ENCODE results near the gene TSPOAP1. TPM values are rescaled to one million over a fixed set of nuclear protein-coding genes. Genes with fewer than 3 reads are reported as not detected.

TSPOAP1 gene
- total RNA-seq, 1 donor from 2014 or later: 3.5 TPM

- H3K4me3 ChIP-seq (ENCODE audit: low read depth, low read length): no peak overlapping the region
- no peak for TF ChIP-seq CTCF (conservative IDR thresholded peaks at IDR 0.05; ENCODE audit: low read depth, low read length)
- no peak for DNase-seq (ENCODE audit: low read depth)
Observed at GRCh38 chr17:58301504-58302150, 27.0 kb downstream of the TSPOAP1 start.

- no peak overlapping the region for H3K4me3 ChIP-seq (ENCODE audit: low read depth, low read length)
Observed at GRCh38 chr17:58300336-58300735, 28.3 kb downstream of the TSPOAP1 start.

DNA sequence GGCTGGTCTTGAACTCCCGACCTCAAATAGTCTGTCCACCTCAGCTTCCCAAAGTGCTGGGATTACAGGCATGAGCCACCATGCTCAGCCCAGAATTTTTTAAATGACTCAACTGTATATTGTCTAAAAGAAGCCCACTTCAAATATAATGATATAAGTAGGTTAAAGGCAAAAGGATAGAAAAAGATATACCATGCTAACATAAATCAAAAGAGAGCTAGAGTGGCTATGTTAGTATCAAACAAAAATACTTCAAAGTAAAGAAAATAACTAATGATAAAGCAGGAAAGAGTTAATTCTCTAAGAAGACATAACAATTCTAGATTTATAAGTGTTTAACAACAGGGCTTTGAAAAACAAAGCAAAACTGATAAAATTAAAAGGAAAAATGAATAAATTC is 34.6 kb downstream of the TSPOAP1 start:
- no peak for DNase-seq (ENCODE audit: low read depth)
- no peak for TF ChIP-seq CTCF (conservative IDR thresholded peaks at IDR 0.05; ENCODE audit: low read depth, low read length)
- no peak overlapping the region for H3K4me3 ChIP-seq (ENCODE audit: low read depth, low read length)

More at GRCh38 chr17:58300336-58300735, 28.3 kb downstream of the TSPOAP1 start:
- no peak for DNase-seq (ENCODE audit: low read depth)
- TF ChIP-seq CTCF (conservative IDR thresholded peaks at IDR 0.05; ENCODE audit: low read depth, low read length): no peak

- H3K4me3 ChIP-seq (ENCODE audit: low read depth, low read length): no peak overlapping the region
- no peak for DNase-seq (ENCODE audit: low read depth)
- TF ChIP-seq CTCF (conservative IDR thresholded peaks at IDR 0.05; ENCODE audit: low read depth, low read length): no peak
Observed at GRCh38 chr17:58291246-58291645, 37.3 kb downstream of the TSPOAP1 start.

DNA sequence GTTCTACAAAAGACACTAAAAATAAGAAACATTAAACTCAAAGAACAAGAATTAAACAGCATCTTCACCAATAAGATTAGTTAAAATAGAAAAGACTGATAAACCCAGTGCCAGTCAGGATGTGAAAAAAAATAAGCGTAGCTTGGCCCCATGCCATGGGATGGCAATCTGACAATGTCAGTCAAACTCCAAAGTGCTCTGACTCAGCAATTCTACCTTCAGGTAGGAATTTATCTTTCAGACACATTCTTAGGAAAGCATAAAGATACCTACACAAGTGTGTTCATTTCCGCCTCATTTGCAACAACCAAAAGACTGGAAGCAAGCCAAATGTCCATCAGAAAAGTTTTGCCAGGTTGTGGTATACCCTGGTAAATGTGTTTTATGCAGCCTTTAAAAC is 38.7 kb downstream of the TSPOAP1 start:
- DNase-seq (ENCODE audit: low read depth): no peak
- TF ChIP-seq CTCF (conservative IDR thresholded peaks at IDR 0.05; ENCODE audit: low read depth, low read length): no peak
- no peak overlapping the region for H3K4me3 ChIP-seq (ENCODE audit: low read depth, low read length)

DNA sequence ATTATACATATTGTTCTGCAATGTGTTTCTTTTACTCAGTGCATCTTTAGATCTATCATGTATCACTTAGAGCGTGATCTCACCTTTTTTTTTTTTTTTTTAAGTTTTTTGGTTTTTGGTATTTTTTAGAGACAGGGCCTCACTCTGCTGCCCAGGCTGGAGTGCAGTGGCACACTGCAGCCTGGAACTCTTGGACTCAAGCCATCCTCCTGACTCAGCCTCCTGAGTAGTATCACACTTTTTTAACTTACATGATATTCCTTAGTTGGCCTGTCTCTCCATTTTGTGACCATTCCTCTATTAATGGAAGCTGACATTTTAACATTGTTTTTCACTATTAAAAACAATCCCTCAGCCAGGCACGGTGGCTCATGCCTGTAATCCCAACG is 43.2 kb downstream of the TSPOAP1 start:
- DNase-seq (ENCODE audit: low read depth): no peak
- TF ChIP-seq CTCF (conservative IDR thresholded peaks at IDR 0.05; ENCODE audit: low read depth, low read length): no peak

More for the DNA sequence above, 43.2 kb downstream of the TSPOAP1 start:
- H3K4me3 ChIP-seq (ENCODE audit: low read depth, low read length): no peak overlapping the region

Data from epithelial cell of proximal tubule (primary cell).